Stimulated activated CD4-positive, alpha-beta T cell treated with anti-CD3 and anti-CD28 coated beads, Interleukin-15, amount 100 ng/mL, for 48 hours (primary cell): Measurements from ENCODE around the gene GREB1.

Experiments used
- DNase-seq, 2 donors: peaks; one replicate each; pipeline ENCODE4 v3.0.0-alpha.2; 2020; ENCODE audit warnings: low read depth in 2 of 2

GREB1 gene

GRCh38 chr2:11559066-11559785, 25.4 kb downstream of the GREB1 start:
- DNase-seq = no peak

GRCh38 chr2:11559786-11560155, 25.9 kb downstream of the GREB1 start:
- no peak for DNase-seq

- no peak for DNase-seq
These were observed 27.0 kb downstream of the GREB1 start for GRCh38 chr2:11560806-11561205.

GRCh38 chr2:11562011-11562410, 28.2 kb downstream of the GREB1 start:
- DNase-seq = no peak

GRCh38 chr2:11562476-11562875, 28.6 kb downstream of the GREB1 start:
- no peak for DNase-seq

GRCh38 chr2:11563784-11564666, 30.2 kb downstream of the GREB1 start:
- no peak for DNase-seq

GRCh38 chr2:11564816-11565567, 31.1 kb downstream of the GREB1 start:
- DNase-seq = no peak

- DNase-seq = no peak
These were observed 32.5 kb downstream of the GREB1 start for GRCh38 chr2:11566383-11566782.

- no peak for DNase-seq
These were observed 33.8 kb downstream of the GREB1 start for GRCh38 chr2:11567631-11568031.

- DNase-seq = no peak
These were observed 34.6 kb downstream of the GREB1 start for GRCh38 chr2:11568436-11568835.

GRCh38 chr2:11569636-11570035, 35.8 kb downstream of the GREB1 start:
- no peak for DNase-seq

- no peak for DNase-seq
These were observed 37.3 kb downstream of the GREB1 start for GRCh38 chr2:11571170-11571569.

GRCh38 chr2:11572996-11573395, 39.2 kb downstream of the GREB1 start:
- DNase-seq = no peak

GRCh38 chr2:11573418-11574175, 39.8 kb downstream of the GREB1 start:
- DNase-seq = no peak

GRCh38 chr2:11574176-11575046, 40.6 kb downstream of the GREB1 start:
- DNase-seq = no peak

- DNase-seq = no peak
These were observed 42.6 kb downstream of the GREB1 start for GRCh38 chr2:11576398-11576797.

- no peak for DNase-seq
These were observed 43.4 kb downstream of the GREB1 start for GRCh38 chr2:11577101-11577883.

- DNase-seq = no peak
These were observed 44.5 kb downstream of the GREB1 start for GRCh38 chr2:11578081-11578948.
